GM12873 (cell line): ENCODE results near the gene ZBTB16.

Source experiments
- CTCF ChIP-seq: IDR thresholded peaks from 2 replicates; pipeline ENCODE4 v1.5.1; 2012; ENCODE audit warnings: low read depth, mild to moderate bottlenecking, moderate library complexity, low read length, control low read depth; ENCODE audit not compliant: insufficient read depth; ENCODE audit errors: missing control alignments

ZBTB16 gene

GRCh38 chr11:114284021-114284420 is 224.5 kb downstream of the ZBTB16 start:
- TF ChIP-seq CTCF = no peak

GRCh38 chr11:114284914-114285313 is 225.4 kb downstream of the ZBTB16 start:
- TF ChIP-seq CTCF = no peak

GRCh38 chr11:114285599-114285998 is 226.1 kb downstream of the ZBTB16 start:
- TF ChIP-seq CTCF = no peak

- no peak for TF ChIP-seq CTCF
Observed at GRCh38 chr11:114286229-114286628, 226.7 kb downstream of the ZBTB16 start.

GRCh38 chr11:114287154-114287553 is 227.6 kb downstream of the ZBTB16 start:
- no peak for TF ChIP-seq CTCF

- TF ChIP-seq CTCF = no peak
Observed at GRCh38 chr11:114288136-114288535, 228.6 kb downstream of the ZBTB16 start.

GRCh38 chr11:114289779-114290178 is 230.3 kb downstream of the ZBTB16 start:
- TF ChIP-seq CTCF = no peak
